Naive B cell (primary cell): ENCODE results near the gene ETS2. TPM values are rescaled to one million over a fixed set of nuclear protein-coding genes. Genes with fewer than 3 reads are reported as not detected.
"Not testable (repeated sequence)": the region's sequence is repeated elsewhere in the genome, so short reads cannot be mapped to it uniquely, and the experiment has no call there.

ENCODE experiments used
- ATAC-seq, 2 donors: fragments of 150-1000 bp; cut with Tn5 transposase; 2 replicates each; pipeline ENCODE4 v1.10.0; 2021; ENCODE audit warnings: low read depth in 2 of 2, mild to moderate bottlenecking in 2 of 2, moderate library complexity in 2 of 2
- DNase-seq: peaks from one replicate; pipeline ENCODE4 v3.0.0; 2022
- H3K27ac Mint-ChIP-seq, 6 donors: one replicate each; pipeline ENCODE4 v1.8.0; 2020 to 2022; ENCODE audit warnings: mild to moderate bottlenecking in 6 of 6, mixed read lengths in 6 of 6, moderate library complexity in 5 of 6, inconsistent platforms in 2 of 6
- H3K27me3 Mint-ChIP-seq, 3 donors: one replicate each; pipeline ENCODE4 v1.8.0; 2021 to 2022; ENCODE audit warnings: mixed read lengths in 3 of 3, mild to moderate bottlenecking in 1 of 3
- H3K36me3 Mint-ChIP-seq, 2 donors: one replicate each; pipeline ENCODE4 v1.8.0; 2020 to 2022; ENCODE audit warnings: mixed read lengths in 2 of 2, inconsistent platforms in 1 of 2, mild to moderate bottlenecking in 1 of 2
- H3K4me1 Mint-ChIP-seq, 3 donors: one replicate each; pipeline ENCODE4 v1.8.0; 2020 to 2022; ENCODE audit warnings: mixed read lengths in 3 of 3, inconsistent platforms in 1 of 3, mild to moderate bottlenecking in 1 of 3, moderate library complexity in 1 of 3
- H3K4me3 Mint-ChIP-seq, 8 donors: one replicate each; pipeline ENCODE4 v1.8.0; 2020 to 2022; ENCODE audit warnings: mild to moderate bottlenecking in 8 of 8, mixed read lengths in 8 of 8, moderate library complexity in 8 of 8, inconsistent platforms in 2 of 8
- H3K9me3 Mint-ChIP-seq, 7 donors: one replicate each; pipeline ENCODE4 v1.8.0; 2020 to 2022; ENCODE audit warnings: mixed read lengths in 7 of 7, mild to moderate bottlenecking in 5 of 7, inconsistent platforms in 2 of 7, moderate library complexity in 1 of 7
- polyA plus RNA-seq, 6 donors: library from polyadenylated mRNA; unstranded; fragments of 300-500 nt; fragmentation: Illumina TruSeq; gene quantifications; one replicate each; pipeline ENCODE4 v1.2.3, GENCODE V29; 2021; ENCODE audit warnings: low read depth in 6 of 6

ETS2 gene
- polyA plus RNA-seq, 6 donors from 2014 or later, result 1.4 to 2.7 (median 1.6) TPM

DNA sequence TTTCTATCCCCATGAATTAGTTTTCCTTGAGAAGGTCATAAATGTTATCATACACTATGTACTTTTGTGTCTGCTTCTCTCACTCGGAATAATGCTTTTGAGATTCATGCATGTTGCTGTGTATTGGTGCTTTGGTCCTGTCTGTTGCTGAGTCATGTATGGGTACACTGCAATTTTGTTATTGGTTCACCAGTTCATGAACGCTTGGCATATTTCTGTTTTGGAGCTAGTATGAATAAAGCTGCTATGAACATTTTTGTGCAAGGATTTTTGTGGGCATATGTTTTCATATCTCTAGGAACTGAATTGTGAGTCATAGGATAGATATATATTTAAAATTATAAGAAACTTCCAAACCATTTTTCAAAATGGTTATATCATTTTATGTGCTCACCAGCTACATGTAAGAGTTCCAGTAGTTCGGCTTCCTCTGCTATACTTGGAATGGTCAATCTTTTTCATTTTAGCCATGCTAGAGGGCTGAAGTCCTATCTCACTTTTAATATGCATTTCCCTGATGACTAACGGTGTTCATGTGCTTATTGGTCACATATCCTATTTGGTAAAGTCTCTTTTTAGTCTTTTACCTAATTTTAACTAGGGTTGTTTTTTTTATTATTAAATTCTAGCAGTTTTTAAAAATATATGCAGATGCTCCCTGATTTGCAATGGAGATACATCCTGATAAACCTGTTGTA, 38.2 kb downstream of the ETS2 start:
- DNase-seq (no peak), ATAC-seq (no peak)
- Mint-ChIP-seq H3K36me3 (peaks cover 2 to 7% of the 10 kb centered on the region in 2 donors), H3K27ac (no peak overlapping the region), H3K4me1 (peaks cover 0 to under 1% (median 0%) of the 10 kb centered on the region in 3 donors), H3K27me3 (peaks cover 3 to 32% (median 29%) of the 10 kb centered on the region in 3 donors), H3K4me3 (no peak overlapping the region), H3K9me3 (peaks cover 0 to 4% (median 0%) of the 10 kb centered on the region in 7 donors)

GRCh38 chr21:38845374-38845773, 39.6 kb downstream of the ETS2 start:
- not testable (repeated sequence) for H3K4me1 Mint-ChIP-seq, H3K4me3 Mint-ChIP-seq, ATAC-seq, DNase-seq, H3K36me3 Mint-ChIP-seq, H3K9me3 Mint-ChIP-seq
- H3K27me3 Mint-ChIP-seq, result peaks cover 17 to 42% (median 42%) of the 10 kb centered on the region in 3 donors
- peak overlapping the region in 1 of 6 donors; percentile 65 for H3K27ac Mint-ChIP-seq

- peaks cover 0 to 18% of the 10 kb centered on the region in 2 donors for H3K36me3 Mint-ChIP-seq
- H3K27me3 Mint-ChIP-seq, result peaks cover 39 to 47% (median 46%) of the 10 kb centered on the region in 3 donors
- no peak overlapping the region for H3K27ac Mint-ChIP-seq
- ATAC-seq (no peak), DNase-seq (no peak)
- H3K4me1 Mint-ChIP-seq, result no peaks in the 10 kb centered on the region
- no peak overlapping the region for H3K4me3 Mint-ChIP-seq
- H3K9me3 Mint-ChIP-seq, result peaks cover 0 to 4% (median 0%) of the 10 kb centered on the region in 7 donors
Measured at GRCh38 chr21:38847556-38847955, 41.8 kb downstream of the ETS2 start.

DNA sequence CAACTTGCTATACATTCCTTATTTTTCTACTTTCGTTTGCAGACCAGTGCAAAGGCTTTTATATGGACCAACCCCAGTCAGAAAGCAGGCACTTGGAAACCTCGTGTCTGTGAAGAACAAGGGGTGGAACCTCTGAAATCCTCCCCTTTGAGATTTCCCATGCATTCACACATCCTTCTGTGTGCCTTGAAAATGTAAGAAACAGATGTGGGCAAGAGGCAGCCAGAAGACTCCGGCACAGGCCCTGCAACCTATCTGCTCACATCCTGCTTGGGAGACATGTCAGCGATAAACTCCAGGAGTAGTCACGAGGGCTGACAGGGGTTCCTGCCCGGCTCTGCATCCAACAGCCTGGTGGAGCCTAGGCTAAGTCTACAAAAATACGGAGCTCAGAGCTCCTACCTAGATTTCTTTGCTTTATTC, 42.5 kb downstream of the ETS2 start:
- H3K27ac Mint-ChIP-seq, result no peak overlapping the region
- peaks cover 46 to 50% (median 49%) of the 10 kb centered on the region in 3 donors for H3K27me3 Mint-ChIP-seq
- H3K4me3 Mint-ChIP-seq, result no peak overlapping the region
- no peak for DNase-seq
- H3K36me3 Mint-ChIP-seq, result peaks cover 0 to 22% of the 10 kb centered on the region in 2 donors
- no peaks in the 10 kb centered on the region for H3K4me1 Mint-ChIP-seq
- peaks cover 0 to 4% (median 0%) of the 10 kb centered on the region in 7 donors for H3K9me3 Mint-ChIP-seq
- ATAC-seq, result no peak

GRCh38 chr21:38849776-38850175, 44.0 kb downstream of the ETS2 start:
- DNase-seq (no peak), ATAC-seq (no peak)
- no peak overlapping the region for H3K27ac Mint-ChIP-seq
- H3K36me3 Mint-ChIP-seq, result peaks cover 0 to 18% of the 10 kb centered on the region in 2 donors
- H3K4me1 Mint-ChIP-seq, result peaks cover 0 to 5% (median 0%) of the 10 kb centered on the region in 3 donors
- H3K4me3 Mint-ChIP-seq, result no peak overlapping the region
- peaks cover 0 to 2% (median 0%) of the 10 kb centered on the region in 7 donors for H3K9me3 Mint-ChIP-seq
- H3K27me3 Mint-ChIP-seq, result peaks cover 56 to 62% (median 61%) of the 10 kb centered on the region in 3 donors

DNA sequence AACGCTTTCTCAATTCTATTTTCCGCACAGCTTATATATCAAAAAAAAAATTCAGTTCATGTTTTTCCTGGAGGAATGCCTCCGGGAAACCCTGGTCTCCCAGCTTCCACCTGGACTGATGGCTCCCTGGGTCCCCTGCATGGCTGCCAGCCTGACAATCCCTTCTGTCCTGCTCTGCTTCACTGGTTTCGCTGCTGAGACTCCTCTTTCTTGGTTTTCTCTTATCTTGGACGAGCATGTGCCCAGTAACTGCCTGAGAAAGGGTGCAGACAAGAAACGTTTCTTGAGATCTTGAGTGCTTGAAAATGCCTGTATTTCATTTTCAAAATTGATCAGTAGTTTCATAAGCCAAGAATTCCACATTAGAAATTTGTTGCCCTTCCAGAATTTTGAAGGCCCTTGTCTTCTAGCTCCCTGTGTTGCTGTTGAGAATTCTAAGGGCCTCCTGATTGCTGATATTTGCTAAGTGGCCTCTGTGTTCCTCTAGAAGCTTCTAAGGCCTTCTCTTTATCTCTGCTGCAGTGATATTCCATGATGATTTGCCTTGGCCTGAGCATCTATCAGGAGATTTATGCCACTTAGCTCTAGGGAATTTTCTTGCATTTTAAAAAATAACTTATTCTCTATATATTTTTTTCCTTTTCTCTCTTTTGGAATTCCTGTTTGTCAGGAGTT, 44.7 kb downstream of the ETS2 start:
- H3K27ac Mint-ChIP-seq, result peak overlapping the region in 1 of 6 donors; percentile 57
- H3K36me3 Mint-ChIP-seq, result peaks cover 0 to 15% of the 10 kb centered on the region in 2 donors
- peaks cover 59 to 67% (median 66%) of the 10 kb centered on the region in 3 donors for H3K27me3 Mint-ChIP-seq
- no peak for ATAC-seq
- no peak overlapping the region for H3K4me3 Mint-ChIP-seq
- no peak for DNase-seq
- peaks cover 0 to 1% (median 0%) of the 10 kb centered on the region in 7 donors for H3K9me3 Mint-ChIP-seq
- peaks cover 0 to 5% (median 0%) of the 10 kb centered on the region in 3 donors for H3K4me1 Mint-ChIP-seq

GRCh38 chr21:38851101-38851500, 45.4 kb downstream of the ETS2 start:
- H3K4me1 Mint-ChIP-seq, result peaks cover 0 to 5% (median 0%) of the 10 kb centered on the region in 3 donors
- no peak for DNase-seq
- H3K36me3 Mint-ChIP-seq, result peaks cover 0 to 15% of the 10 kb centered on the region in 2 donors
- ATAC-seq, result no peak
- H3K27ac Mint-ChIP-seq, result no peak overlapping the region
- H3K9me3 Mint-ChIP-seq, result peaks cover 0 to 1% (median 0%) of the 10 kb centered on the region in 7 donors
- H3K4me3 Mint-ChIP-seq, result no peak overlapping the region
- H3K27me3 Mint-ChIP-seq, result peaks cover 66 to 74% (median 73%) of the 10 kb centered on the region in 3 donors

DNA sequence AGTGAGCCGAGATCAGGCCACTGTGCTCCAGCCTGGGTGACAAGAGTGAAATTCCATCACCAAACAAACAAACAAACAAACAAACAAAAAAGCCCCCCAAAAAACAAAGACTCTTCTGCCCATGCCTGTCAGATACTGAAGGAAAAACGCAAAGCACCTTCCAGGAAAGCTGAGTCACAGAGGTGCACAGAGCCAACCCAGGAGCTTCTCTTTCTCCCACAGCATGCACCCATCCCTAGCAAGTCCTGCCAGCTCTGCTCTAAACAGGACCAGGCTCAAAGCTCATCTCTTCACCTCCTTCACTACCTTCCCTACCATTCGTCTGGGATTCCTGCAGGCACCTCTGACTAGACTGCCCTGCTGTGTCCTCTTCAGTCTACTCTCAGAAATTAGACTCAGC, 46.5 kb downstream of the ETS2 start:
- Mint-ChIP-seq H3K27ac (no peak overlapping the region), H3K36me3 (peaks cover 0 to 15% of the 10 kb centered on the region in 2 donors), H3K4me3 (no peak overlapping the region), H3K9me3 (peaks cover 0 to 1% (median 0%) of the 10 kb centered on the region in 7 donors), H3K4me1 (peaks cover 0 to 5% (median 0%) of the 10 kb centered on the region in 3 donors), H3K27me3 (peaks cover 71 to 79% (median 78%) of the 10 kb centered on the region in 3 donors)
- DNase-seq (no peak), ATAC-seq (no peak)

- ATAC-seq (no peak), DNase-seq (no peak)
- H3K27ac Mint-ChIP-seq, result no peak overlapping the region
- peaks cover 71 to 82% (median 82%) of the 10 kb centered on the region in 3 donors for H3K27me3 Mint-ChIP-seq
- peaks cover 0 to 1% (median 0%) of the 10 kb centered on the region in 7 donors for H3K9me3 Mint-ChIP-seq
- peak overlapping the region in 1 of 8 donors; percentile 77 for H3K4me3 Mint-ChIP-seq
- H3K36me3 Mint-ChIP-seq, result peaks cover 0 to 17% of the 10 kb centered on the region in 2 donors
- H3K4me1 Mint-ChIP-seq, result peaks cover 0 to 5% (median 1%) of the 10 kb centered on the region in 3 donors
Measured at GRCh38 chr21:38852708-38853107, 47.0 kb downstream of the ETS2 start.

GRCh38 chr21:38853421-38853919, 47.7 kb downstream of the ETS2 start:
- Mint-ChIP-seq H3K27me3 (peaks cover 77 to 90% (median 89%) of the 10 kb centered on the region in 3 donors), H3K36me3 (peaks cover 0 to 24% of the 10 kb centered on the region in 2 donors), H3K27ac (peak overlapping the region in 1 of 6 donors; percentile 69), H3K9me3 (peaks cover 0 to 1% (median 0%) of the 10 kb centered on the region in 7 donors), H3K4me3 (no peak overlapping the region), H3K4me1 (peaks cover 0 to 9% (median 8%) of the 10 kb centered on the region in 3 donors)
- DNase-seq, result no peak
- ATAC-seq, result peak in 1 of 2 donors; percentile 28

GRCh38 chr21:38857152-38857825, 51.6 kb downstream of the ETS2 start:
- Mint-ChIP-seq H3K36me3 (peaks cover 0 to 16% of the 10 kb centered on the region in 2 donors), H3K27me3 (peaks cover 73 to 77% (median 74%) of the 10 kb centered on the region in 3 donors)

DNA sequence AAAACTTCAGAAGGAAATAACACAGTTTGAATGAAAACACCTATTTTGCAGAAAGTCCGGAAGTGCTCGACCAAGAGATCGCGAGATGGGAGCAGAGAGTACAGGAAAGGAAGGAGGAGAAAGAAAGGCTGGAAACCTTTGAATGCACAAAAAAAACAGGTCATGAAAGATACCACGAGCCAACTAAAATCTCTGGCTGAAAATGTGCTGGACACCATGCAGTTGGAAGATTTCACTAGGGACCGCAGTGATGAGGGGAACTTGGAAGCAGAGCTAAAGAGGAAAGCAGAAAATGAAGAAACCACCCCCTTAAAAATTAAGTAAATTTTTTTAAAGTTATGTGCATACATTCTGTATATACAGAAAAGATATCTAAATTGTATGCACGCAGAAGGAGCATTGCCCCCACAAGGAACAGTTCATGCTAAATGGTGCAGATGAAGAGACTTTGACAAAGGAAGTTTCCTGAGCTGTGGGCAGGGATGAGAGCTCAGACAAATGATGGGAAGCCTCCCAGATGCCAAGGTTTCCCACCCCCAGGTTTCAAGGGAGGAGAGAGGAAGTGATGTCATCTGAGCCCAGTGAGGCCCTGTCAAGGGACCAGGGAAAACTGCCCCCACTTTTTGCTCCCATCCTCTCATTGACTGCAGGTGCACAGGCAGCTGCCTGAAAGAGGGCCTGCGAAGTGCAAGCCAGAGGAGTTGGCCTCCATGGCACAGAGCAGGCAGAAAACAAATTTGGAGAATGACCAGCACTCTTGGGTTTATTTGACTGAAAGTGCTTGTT, 52.5 kb downstream of the ETS2 start:
- ATAC-seq, result no peak

More at GRCh38 chr21:38857152-38857825, 51.6 kb downstream of the ETS2 start:
- Mint-ChIP-seq H3K4me1 (peaks cover 23 to 31% (median 26%) of the 10 kb centered on the region in 3 donors), H3K4me3 (no peak overlapping the region), H3K9me3 (peaks cover 0 to 3% (median 0%) of the 10 kb centered on the region in 7 donors), H3K27ac (no peak overlapping the region)
- no peak for DNase-seq
- ATAC-seq, result no peak

More for the DNA sequence above, 52.5 kb downstream of the ETS2 start:
- H3K4me3 Mint-ChIP-seq, result no peak overlapping the region
- peaks cover 33 to 40% (median 34%) of the 10 kb centered on the region in 3 donors for H3K4me1 Mint-ChIP-seq
- DNase-seq, result no peak
- peaks cover 67 to 72% (median 69%) of the 10 kb centered on the region in 3 donors for H3K27me3 Mint-ChIP-seq
- H3K9me3 Mint-ChIP-seq, result peaks cover 0 to 3% (median 0%) of the 10 kb centered on the region in 7 donors
- H3K27ac Mint-ChIP-seq, result peak overlapping the region in 2 of 6 donors; percentile 3 to 72
- peaks cover 0 to 9% of the 10 kb centered on the region in 2 donors for H3K36me3 Mint-ChIP-seq
